ENCODE measurements around the gene ATP11C.
"Not testable (repeated sequence)": the region's sequence is repeated elsewhere in the genome, so short reads cannot be mapped to it uniquely, and the experiment has no call there.

ATP11C gene

GRCh38 chrX:139734996-139735395 is 197.9 kb downstream of the ATP11C start:
- Histone ChIP-seq H3K4me3 (ENCODE audit: low read length) (no peak overlapping the region), H3K36me3 (ENCODE audit: control insufficient read depth, insufficient read depth, low read length) (no peaks in the 10 kb centered on the region), H3K27me3 (ENCODE audit: control insufficient read depth, insufficient read depth, low read length) (no peaks in the 10 kb centered on the region), H3K4me1 (ENCODE audit: control insufficient read depth, insufficient read depth, low read length) (no peaks in the 10 kb centered on the region), H3K27ac (ENCODE audit: low read depth, low read length) (no peak overlapping the region), H3K9ac (ENCODE audit: low read length) (no peak overlapping the region)

- Histone ChIP-seq H3K27ac (ENCODE audit: low read depth, low read length) (no peak overlapping the region), H3K36me3 (ENCODE audit: control insufficient read depth, insufficient read depth, low read length) (no peaks in the 10 kb centered on the region), H3K4me1 (ENCODE audit: control insufficient read depth, insufficient read depth, low read length) (no peaks in the 10 kb centered on the region), H3K9ac (ENCODE audit: low read length) (no peak overlapping the region), H3K4me3 (ENCODE audit: low read length) (no peak overlapping the region), H3K27me3 (ENCODE audit: control insufficient read depth, insufficient read depth, low read length) (no peaks in the 10 kb centered on the region)
Observed at GRCh38 chrX:139725720-139726119, 207.1 kb downstream of the ATP11C start.

- no peaks in the 10 kb centered on the region for H3K4me1 ChIP-seq (ENCODE audit: control insufficient read depth, insufficient read depth, low read length)
- H3K36me3 ChIP-seq (ENCODE audit: control insufficient read depth, insufficient read depth, low read length), result no peaks in the 10 kb centered on the region
- H3K27ac ChIP-seq (ENCODE audit: low read depth, low read length), result no peak overlapping the region
- H3K9ac ChIP-seq (ENCODE audit: low read length), result no peak overlapping the region
- no peak overlapping the region for H3K4me3 ChIP-seq (ENCODE audit: low read length)
- no peaks in the 10 kb centered on the region for H3K27me3 ChIP-seq (ENCODE audit: control insufficient read depth, insufficient read depth, low read length)
Observed at GRCh38 chrX:139724626-139725025, 208.2 kb downstream of the ATP11C start.

GRCh38 chrX:139720979-139721378 is 211.9 kb downstream of the ATP11C start:
- Histone ChIP-seq H3K4me1 (ENCODE audit: control insufficient read depth, insufficient read depth, low read length) (no peaks in the 10 kb centered on the region), H3K36me3 (ENCODE audit: control insufficient read depth, insufficient read depth, low read length) (no peaks in the 10 kb centered on the region), H3K27me3 (ENCODE audit: control insufficient read depth, insufficient read depth, low read length) (no peaks in the 10 kb centered on the region), H3K9ac (ENCODE audit: low read length) (no peak overlapping the region), H3K4me3 (ENCODE audit: low read length) (no peak overlapping the region), H3K27ac (ENCODE audit: low read depth, low read length) (no peak overlapping the region)

- no peaks in the 10 kb centered on the region for H3K4me1 ChIP-seq (ENCODE audit: control insufficient read depth, insufficient read depth, low read length)
- no peaks in the 10 kb centered on the region for H3K36me3 ChIP-seq (ENCODE audit: control insufficient read depth, insufficient read depth, low read length)
- no peak overlapping the region for H3K4me3 ChIP-seq (ENCODE audit: low read length)
- no peaks in the 10 kb centered on the region for H3K27me3 ChIP-seq (ENCODE audit: control insufficient read depth, insufficient read depth, low read length)
- no peak overlapping the region for H3K27ac ChIP-seq (ENCODE audit: low read depth, low read length)
- no peak overlapping the region for H3K9ac ChIP-seq (ENCODE audit: low read length)
Observed at GRCh38 chrX:139720136-139720535, 212.7 kb downstream of the ATP11C start.

- H3K4me1 ChIP-seq (ENCODE audit: control insufficient read depth, insufficient read depth, low read length), result no peaks in the 10 kb centered on the region
- H3K4me3 ChIP-seq (ENCODE audit: low read length), result no peak within 1 kb of the TSS
- no peaks in the 10 kb centered on the region for H3K36me3 ChIP-seq (ENCODE audit: control insufficient read depth, insufficient read depth, low read length)
- H3K9ac ChIP-seq (ENCODE audit: low read length), result no peak within 1 kb of the TSS
- no peaks in the 10 kb centered on the region for H3K27me3 ChIP-seq (ENCODE audit: control insufficient read depth, insufficient read depth, low read length)
- no peak within 1 kb of the TSS for H3K27ac ChIP-seq (ENCODE audit: low read depth, low read length)
Observed at GRCh38 chrX:139708067-139708466, 224.8 kb downstream of the ATP11C start, which contains the start of gene MCF2. Gene MCF2, minus strand, starts transcription at chrX:139708167. Its CDS starts 56,423 bp downstream, at chrX:139651744.

GRCh38 chrX:139702658-139703057 is 230.2 kb downstream of the ATP11C start:
- no peaks in the 10 kb centered on the region for H3K36me3 ChIP-seq (ENCODE audit: control insufficient read depth, insufficient read depth, low read length)
- H3K27ac ChIP-seq (ENCODE audit: low read depth, low read length), result no peak overlapping the region
- H3K27me3 ChIP-seq (ENCODE audit: control insufficient read depth, insufficient read depth, low read length), result no peaks in the 10 kb centered on the region
- H3K4me1 ChIP-seq (ENCODE audit: control insufficient read depth, insufficient read depth, low read length), result no peaks in the 10 kb centered on the region
- H3K9ac ChIP-seq (ENCODE audit: low read length), result no peak overlapping the region
- no peak overlapping the region for H3K4me3 ChIP-seq (ENCODE audit: low read length)

- Histone ChIP-seq H3K4me3 (ENCODE audit: low read length) (peak overlapping the region; percentile 38), H3K27me3 (ENCODE audit: control insufficient read depth, insufficient read depth, low read length) (peaks cover 11% of the 10 kb centered on the region)
Observed at GRCh38 chrX:139692908-139693307, 239.9 kb downstream of the ATP11C start.

GRCh38 chrX:139692506-139692849 is 240.4 kb downstream of the ATP11C start:
- no peak overlapping the region for H3K27ac ChIP-seq (ENCODE audit: low read depth, low read length)
- H3K4me1 ChIP-seq (ENCODE audit: control insufficient read depth, insufficient read depth, low read length), result no peaks in the 10 kb centered on the region
- H3K27me3 ChIP-seq (ENCODE audit: control insufficient read depth, insufficient read depth, low read length), result peaks cover 11% of the 10 kb centered on the region
- H3K4me3 ChIP-seq (ENCODE audit: low read length), result peak overlapping the region; percentile 38
- no peak overlapping the region for H3K9ac ChIP-seq (ENCODE audit: low read length)
- no peaks in the 10 kb centered on the region for H3K36me3 ChIP-seq (ENCODE audit: control insufficient read depth, insufficient read depth, low read length)

More at GRCh38 chrX:139692908-139693307, 239.9 kb downstream of the ATP11C start:
- H3K36me3 ChIP-seq (ENCODE audit: control insufficient read depth, insufficient read depth, low read length), result no peaks in the 10 kb centered on the region
- no peaks in the 10 kb centered on the region for H3K4me1 ChIP-seq (ENCODE audit: control insufficient read depth, insufficient read depth, low read length)
- H3K9ac ChIP-seq (ENCODE audit: low read length), result no peak overlapping the region
- no peak overlapping the region for H3K27ac ChIP-seq (ENCODE audit: low read depth, low read length)

- no peak overlapping the region for H3K27ac ChIP-seq (ENCODE audit: low read depth, low read length)
- H3K9ac ChIP-seq (ENCODE audit: low read length), result no peak overlapping the region
- H3K27me3 ChIP-seq (ENCODE audit: control insufficient read depth, insufficient read depth, low read length), result peaks cover 11% of the 10 kb centered on the region
- no peaks in the 10 kb centered on the region for H3K36me3 ChIP-seq (ENCODE audit: control insufficient read depth, insufficient read depth, low read length)
- H3K4me3 ChIP-seq (ENCODE audit: low read length), result peak overlapping the region; percentile 38
- H3K4me1 ChIP-seq (ENCODE audit: control insufficient read depth, insufficient read depth, low read length), result no peaks in the 10 kb centered on the region
Observed at GRCh38 chrX:139691843-139692505, 240.9 kb downstream of the ATP11C start.

- H3K4me1 ChIP-seq (ENCODE audit: control insufficient read depth, insufficient read depth, low read length), result no peaks in the 10 kb centered on the region
- H3K36me3 ChIP-seq (ENCODE audit: control insufficient read depth, insufficient read depth, low read length), result no peaks in the 10 kb centered on the region
- no peak overlapping the region for H3K4me3 ChIP-seq (ENCODE audit: low read length)
- H3K27me3 ChIP-seq (ENCODE audit: control insufficient read depth, insufficient read depth, low read length), result peaks cover 11% of the 10 kb centered on the region
- H3K9ac ChIP-seq (ENCODE audit: low read length), result no peak overlapping the region
- no peak overlapping the region for H3K27ac ChIP-seq (ENCODE audit: low read depth, low read length)
Observed at GRCh38 chrX:139691493-139691842, 241.4 kb downstream of the ATP11C start.

- H3K27me3 ChIP-seq (ENCODE audit: control insufficient read depth, insufficient read depth, low read length); H3K36me3 ChIP-seq (ENCODE audit: control insufficient read depth, insufficient read depth, low read length); H3K4me1 ChIP-seq (ENCODE audit: control insufficient read depth, insufficient read depth, low read length); H3K9ac ChIP-seq (ENCODE audit: low read length); H3K4me3 ChIP-seq (ENCODE audit: low read length); H3K27ac ChIP-seq (ENCODE audit: low read depth, low read length): not testable (repeated sequence)
Observed at GRCh38 chrX:139685175-139685574, 247.7 kb downstream of the ATP11C start.

- Histone ChIP-seq H3K27ac (ENCODE audit: low read depth, low read length) (no peak overlapping the region), H3K27me3 (ENCODE audit: control insufficient read depth, insufficient read depth, low read length) (no peaks in the 10 kb centered on the region)
Observed at GRCh38 chrX:139680356-139680755, 252.5 kb downstream of the ATP11C start.

More at GRCh38 chrX:139680356-139680755, 252.5 kb downstream of the ATP11C start:
- H3K4me1 ChIP-seq (ENCODE audit: control insufficient read depth, insufficient read depth, low read length), result no peaks in the 10 kb centered on the region
- no peak overlapping the region for H3K9ac ChIP-seq (ENCODE audit: low read length)
- no peak overlapping the region for H3K4me3 ChIP-seq (ENCODE audit: low read length)
- H3K36me3 ChIP-seq (ENCODE audit: control insufficient read depth, insufficient read depth, low read length), result no peaks in the 10 kb centered on the region
